ENCODE results near the gene ADAMTS16.

DNA sequence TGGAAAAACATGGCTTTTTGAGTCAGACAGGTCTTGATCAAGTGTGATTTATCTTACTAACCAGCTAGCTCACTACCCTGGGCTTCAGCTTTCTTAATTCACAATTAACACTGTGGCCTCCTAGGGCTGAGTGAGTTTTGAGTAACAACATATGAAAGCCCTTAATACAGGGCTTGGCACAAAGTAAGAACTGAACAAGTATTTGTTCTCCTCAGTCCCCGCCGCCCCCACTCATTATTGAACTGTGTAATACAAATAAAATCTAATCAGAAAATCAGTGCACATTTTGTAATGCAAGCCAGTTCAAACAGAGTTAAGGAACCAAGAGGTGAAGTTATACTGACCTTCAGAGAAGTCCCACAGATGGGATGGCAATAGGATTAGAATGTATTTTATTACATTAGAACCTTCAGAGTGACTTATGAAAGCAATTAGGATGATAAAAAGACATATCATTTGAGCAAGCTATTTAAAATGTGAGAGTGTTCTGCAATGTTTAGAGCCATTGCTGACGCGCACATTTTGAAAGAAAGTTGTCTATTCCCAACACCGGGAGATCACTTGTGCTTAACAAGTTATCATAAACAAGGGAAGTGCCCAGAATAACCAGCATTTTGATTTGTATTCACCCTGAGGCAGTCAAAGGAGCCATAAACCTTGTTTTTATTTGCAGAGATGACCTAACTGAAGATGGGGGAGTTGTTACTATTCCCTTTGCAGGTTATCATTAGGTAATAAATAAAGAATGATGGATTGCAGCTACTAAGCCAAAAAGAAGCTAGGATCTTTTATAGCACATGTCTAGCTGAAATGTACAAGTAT lies 19.4 kb downstream of the ADAMTS16 start:
- TF ChIP-seq GATA2 (IDR thresholded peaks at IDR 0.05; ENCODE audit: low read depth, low read length) (no peak), GATA3 (IDR thresholded peaks at IDR 0.05; ENCODE audit: low read depth, low read length) (no peak)

All from SH-SY5Y (cell line).